COLO829 (cell line): ENCODE data around the gene TRIM4.
A peak's percentile ranks its signal among the peaks of the same experiment; 100 is the strongest.
"Not testable (repeated sequence)": the region's sequence is repeated elsewhere in the genome, so short reads cannot be mapped to it uniquely, and the experiment has no call there.

Experiments used
- DNase-seq: peaks from one replicate; pipeline ENCODE4 v3.0.0; 2012; ENCODE audit warnings: low spot score

TRIM4 gene

DNA sequence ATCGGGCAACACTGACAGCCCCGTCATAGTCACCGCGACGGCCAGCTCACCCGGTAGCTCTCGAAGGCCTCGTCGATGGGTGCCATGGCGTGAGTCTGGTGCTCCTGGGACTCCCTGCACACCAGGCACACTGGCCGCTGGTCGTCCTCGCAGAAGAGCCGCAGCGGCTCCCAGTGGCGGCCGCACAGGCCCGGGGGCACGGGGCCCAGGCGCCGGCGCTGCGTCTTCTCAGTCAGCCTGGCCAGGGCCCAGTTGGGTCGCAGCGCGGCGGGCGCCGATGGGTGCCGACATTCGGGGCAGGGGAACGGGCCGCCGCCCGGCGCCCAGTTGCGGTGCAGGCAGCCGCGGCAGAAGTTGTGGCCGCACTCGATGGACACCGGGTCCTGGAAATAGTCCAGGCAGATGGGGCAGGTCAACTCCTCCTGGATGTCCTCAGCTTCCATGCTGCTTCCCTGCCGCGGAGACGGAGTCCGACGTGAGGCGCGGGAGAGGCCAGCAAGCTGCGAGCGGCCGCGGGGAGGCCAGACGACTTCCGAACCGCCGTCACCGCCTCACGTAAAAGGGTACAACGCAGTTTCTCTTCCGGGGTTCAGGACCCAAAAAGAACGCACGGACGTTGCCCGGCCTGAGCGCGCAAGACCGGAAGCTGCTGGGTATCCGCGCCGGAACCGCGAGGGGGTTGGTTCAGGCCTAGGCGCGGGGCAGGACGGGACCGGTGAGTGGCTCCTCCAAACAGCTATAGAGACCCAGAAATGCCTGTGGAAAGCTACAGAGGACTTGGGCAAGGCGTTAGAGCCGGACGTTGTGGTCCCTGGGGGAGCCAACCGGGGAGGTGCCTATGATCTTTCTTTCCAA is at the start of gene TRIM4:
Gene TRIM4, minus strand, starts transcription at position 572 of the 855 bp plus-strand sequence. Its CDS starts 129 bp downstream, at position 443.
- DNase-seq = peak; percentile 79

DNA sequence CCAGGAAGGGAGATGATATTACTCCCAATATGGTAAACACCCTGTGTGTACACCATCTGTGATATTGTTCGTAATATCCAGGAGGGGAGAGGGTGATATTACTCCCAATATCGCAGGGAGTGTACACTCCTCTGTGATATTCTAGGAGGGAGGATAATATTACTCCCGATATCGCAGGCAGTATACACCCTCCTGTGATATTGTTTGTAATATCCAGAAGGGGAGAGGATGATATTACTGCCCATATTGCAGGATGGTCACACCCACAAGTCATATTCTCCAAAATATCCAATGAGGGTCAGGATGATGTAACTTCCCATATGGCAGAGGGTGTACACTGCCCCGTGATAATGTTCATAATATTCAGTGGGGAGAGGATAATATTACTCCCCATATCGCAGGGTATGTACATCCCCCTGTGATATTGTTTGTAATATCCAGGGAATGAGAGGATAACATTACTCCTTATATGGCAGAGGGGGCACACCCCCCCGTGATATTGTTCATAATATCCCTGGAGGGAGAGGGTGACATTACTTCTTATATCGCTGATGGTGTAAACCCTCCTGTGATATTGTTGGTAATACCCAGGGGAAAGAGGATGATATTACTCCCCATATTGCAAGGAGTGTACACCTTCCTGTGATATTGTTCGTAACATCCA is 39.4 kb upstream of the TRIM4 start:
- DNase-seq = no peak

- DNase-seq = no peak
These were observed 35.9 kb upstream of the TRIM4 start for GRCh38 chr7:99955247-99955646.

- not testable (repeated sequence) for DNase-seq
These were observed 35.3 kb upstream of the TRIM4 start for GRCh38 chr7:99954643-99955042.

- no peak for DNase-seq
These were observed 34.3 kb upstream of the TRIM4 start for GRCh38 chr7:99953649-99954048.

GRCh38 chr7:99952649-99953048 is 33.3 kb upstream of the TRIM4 start:
- DNase-seq = not testable (repeated sequence)

DNA sequence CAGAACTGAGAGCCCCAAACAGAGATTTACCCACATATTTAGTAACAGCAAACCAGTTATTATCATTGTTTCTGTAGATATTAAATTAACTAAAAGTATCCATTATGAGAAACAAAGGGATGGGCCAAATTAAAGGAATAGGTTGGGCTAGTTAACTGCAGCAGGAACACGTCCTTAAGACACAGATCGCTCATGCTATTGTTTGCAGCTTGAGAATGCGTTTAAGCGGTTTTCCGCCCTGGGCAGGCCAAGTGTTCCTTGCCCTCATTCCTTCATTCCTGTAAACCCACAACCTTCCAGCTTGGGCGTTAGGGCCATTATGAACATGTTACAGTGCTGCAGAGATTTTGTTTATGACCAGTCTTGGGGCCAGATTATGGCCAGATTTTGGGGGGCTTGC is 31.5 kb upstream of the TRIM4 start:
- not testable (repeated sequence) for DNase-seq

- no peak for DNase-seq
These were observed 30.4 kb upstream of the TRIM4 start for GRCh38 chr7:99949645-99950228.

- no peak for DNase-seq
These were observed 28.3 kb upstream of the TRIM4 start for GRCh38 chr7:99947608-99948007.

DNA sequence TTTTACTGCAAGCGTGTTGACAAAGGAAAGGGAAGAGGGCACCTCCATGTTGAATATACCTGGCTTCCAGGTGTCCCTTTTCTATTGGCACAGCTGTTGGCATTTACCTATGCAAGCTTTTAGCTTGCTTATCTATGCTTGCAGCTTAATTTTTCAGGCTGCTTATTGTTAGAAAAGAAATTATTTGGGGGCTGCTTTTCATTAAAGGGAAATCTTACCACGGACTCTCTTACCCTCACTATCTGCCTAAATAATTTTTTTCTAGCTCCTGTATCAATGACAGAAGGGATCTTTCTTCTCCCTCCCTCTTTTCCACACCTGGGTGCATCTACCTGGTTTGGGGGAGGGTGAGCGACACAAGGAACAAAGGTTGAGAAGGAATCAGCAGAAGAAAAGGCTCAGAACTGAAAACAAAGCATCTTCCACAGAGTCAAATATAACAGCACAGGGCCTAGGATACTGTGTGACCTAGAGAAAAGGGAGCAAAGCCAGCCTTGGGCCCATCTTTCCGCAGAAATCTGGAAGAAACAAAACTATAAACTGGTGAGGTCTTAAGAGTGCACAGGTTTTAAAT is 25.3 kb upstream of the TRIM4 start:
- DNase-seq = no peak

- DNase-seq = peak; percentile 97
These were observed 24.5 kb upstream of the TRIM4 start for GRCh38 chr7:99943641-99944496.

DNA sequence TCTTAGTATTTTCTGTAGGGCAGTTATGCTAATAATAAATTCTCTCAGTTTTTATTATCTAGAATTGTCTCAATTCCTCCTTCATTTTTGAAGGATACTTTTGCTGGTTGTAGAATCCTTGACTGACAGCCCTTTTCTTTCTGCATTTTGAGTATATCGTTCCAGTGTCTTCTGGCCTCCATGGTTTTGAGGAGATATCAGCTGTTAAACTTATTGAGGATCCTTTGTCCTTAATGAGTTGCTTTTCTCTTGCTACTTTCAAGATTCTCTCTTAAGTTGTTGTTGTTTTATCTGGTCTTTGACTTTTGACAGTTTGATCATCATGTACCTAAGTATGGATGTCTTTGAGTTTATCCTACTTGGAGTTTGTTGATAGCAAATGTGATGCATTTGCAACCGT is 19.0 kb upstream of the TRIM4 start:
- no peak for DNase-seq

DNA sequence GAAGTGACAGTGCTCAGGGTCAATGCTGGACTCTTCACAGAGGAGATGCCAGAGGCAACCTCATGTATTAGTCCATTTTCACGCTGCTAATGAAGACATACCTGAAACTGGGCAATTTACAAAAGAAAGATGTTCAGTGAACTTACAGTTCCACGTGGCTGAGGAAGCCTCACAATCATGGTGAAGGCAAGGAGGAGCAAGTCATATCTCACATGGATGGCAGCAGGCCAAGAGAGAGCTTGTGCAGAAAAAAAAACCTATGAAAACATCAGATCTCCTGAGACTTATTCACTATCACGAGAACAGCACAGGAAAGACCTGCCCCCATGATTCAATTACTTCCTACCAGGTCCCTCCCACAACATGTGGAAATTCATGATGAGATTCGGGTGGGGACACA is 15.7 kb upstream of the TRIM4 start:
- not testable (repeated sequence) for DNase-seq

GRCh38 chr7:99930376-99930775 is 11.0 kb upstream of the TRIM4 start:
- no peak for DNase-seq

DNA sequence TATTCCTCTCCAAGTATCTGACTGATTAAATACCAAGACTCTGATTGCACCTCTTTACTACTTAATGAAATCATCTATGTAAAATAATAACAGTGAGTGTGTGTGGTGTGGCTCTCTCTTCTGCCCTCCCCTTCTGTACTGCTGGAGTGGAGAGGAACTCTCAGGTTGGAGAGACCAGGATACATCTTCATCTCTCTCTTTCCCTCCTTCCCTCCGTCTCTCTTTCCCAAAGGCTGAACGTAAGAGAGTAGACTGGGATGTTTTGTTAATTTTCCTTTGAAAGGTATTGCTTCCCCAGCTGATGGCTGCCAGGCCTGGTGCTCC is 10.4 kb upstream of the TRIM4 start:
- DNase-seq = no peak

- DNase-seq = peak; percentile 91
These were observed 9.8 kb upstream of the TRIM4 start, which contains the start of gene GJC3 for GRCh38 chr7:99928994-99929729. GJC3 (minus strand) TSS chr7:99929620; CDS start chr7:99929620, 0 bp downstream.

GRCh38 chr7:99928188-99928587 is 8.9 kb upstream of the TRIM4 start:
- DNase-seq = no peak

DNA sequence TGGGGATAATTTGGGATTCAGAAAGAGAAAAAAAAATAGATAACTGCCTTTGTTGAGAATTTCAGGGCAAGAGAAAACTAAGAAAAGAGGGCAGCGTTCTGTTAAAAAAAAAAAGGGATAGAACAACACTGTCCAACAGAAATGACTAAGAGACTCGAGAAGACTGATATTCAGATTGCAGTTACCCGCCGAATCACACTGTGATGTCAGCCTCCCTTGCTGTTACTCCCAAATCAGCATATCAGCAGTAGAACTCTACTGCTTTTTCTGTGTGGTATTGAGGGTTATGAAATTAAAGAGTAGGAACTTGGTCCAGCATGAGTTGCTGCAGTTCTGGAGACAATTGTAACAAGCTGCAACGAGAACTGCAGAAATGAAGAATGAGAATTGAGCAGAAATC is 8.2 kb upstream of the TRIM4 start:
- no peak for DNase-seq

DNA sequence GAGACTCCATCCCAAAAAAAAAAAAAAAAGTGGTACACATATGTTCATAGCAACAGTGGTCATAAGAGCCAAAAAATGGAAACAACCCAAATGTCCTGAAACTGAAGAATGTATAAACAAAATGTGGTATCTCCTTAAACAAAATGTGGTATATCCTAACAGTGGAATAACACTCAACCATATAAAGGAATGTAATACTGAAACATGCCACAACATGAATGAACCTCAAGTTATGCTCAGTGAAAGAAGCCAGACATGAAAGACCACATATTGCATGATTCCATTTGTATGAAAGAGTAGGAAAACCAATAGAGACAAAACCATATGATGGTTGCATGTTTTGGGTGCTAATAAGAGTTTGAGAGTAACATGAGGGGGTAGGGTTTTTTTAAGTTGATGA is 7.0 kb upstream of the TRIM4 start:
- DNase-seq = no peak

DNA sequence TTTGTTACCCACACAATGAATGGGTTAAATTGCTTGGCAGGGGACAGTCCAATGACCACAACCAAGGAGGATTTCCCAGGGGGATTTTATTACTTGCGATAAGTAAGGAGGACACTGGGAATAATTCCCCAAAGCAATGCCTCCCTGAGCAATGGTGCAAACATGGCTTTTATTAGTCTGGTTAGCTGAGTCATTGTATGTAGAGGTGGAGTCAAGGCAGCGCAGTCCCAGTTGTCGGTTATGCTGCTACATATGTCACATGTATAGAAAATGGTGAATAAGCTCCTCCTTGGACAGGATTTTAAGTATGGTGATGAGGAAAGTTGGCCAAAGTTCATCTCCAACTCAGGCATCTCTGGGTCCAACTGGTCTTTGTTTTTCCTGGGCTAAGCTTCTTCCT is 3.9 kb upstream of the TRIM4 start:
- DNase-seq = no peak

DNA sequence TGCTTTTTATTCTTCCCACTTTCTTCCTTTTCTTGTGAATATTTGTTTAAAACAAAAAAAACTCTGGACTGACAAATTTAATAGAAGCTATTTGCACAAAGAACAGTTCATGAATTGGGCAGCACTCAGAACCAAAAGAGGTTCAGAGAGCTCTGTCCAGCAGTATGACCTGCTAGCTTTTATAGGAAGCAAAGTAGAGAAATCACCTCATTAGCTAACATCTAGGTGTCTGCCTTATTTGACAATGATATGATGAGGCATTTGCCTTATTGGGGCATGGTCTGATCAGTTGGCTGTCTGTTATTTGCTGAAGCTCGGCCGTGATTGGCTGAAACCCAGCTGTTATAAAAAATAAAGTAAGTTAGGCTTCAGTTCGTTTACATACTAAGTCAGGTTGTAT is 819 bp upstream of the TRIM4 start:
- DNase-seq = no peak
